ENCODE results near the gene CKB. TPM values are rescaled to one million over a fixed set of nuclear protein-coding genes. Genes with fewer than 3 reads are reported as not detected.

Gene CKB
- 155 to 203 TPM (median 178 TPM) in 5 replicates for total RNA-seq (2022; extraction: Qiagen RNA extraction)

GRCh38 chr14:103522649-103523574 lies at the start of gene CKB:
Gene CKB, minus strand, starts transcription at chr14:103522830. Its CDS starts 337 bp downstream, at chr14:103522493.

GRCh38 chr14:103562429-103563225 lies 40.0 kb upstream of the CKB start, which contains the start of the genes BAG5 and COA8:
Gene BAG5, minus strand, starts transcription at chr14:103562657. Its CDS starts 1,493 bp downstream, at chr14:103561164.
Gene COA8, plus strand, starts transcription at chr14:103562960. Its CDS starts 42 bp downstream, at chr14:103563002.

GRCh38 chr14:103528587-103529382 lies 6.2 kb upstream of the CKB start, which contains the start of gene TRMT61A:
Gene TRMT61A, plus strand, starts transcription at chr14:103529196. Its CDS starts 783 bp downstream, at chr14:103529979.

Other genes starting within 250 kb of the CKB start
- gene EIF5, start 188.6 kb downstream of the CKB start, total RNA-seq (2022; extraction: Qiagen RNA extraction) = 194 to 268 TPM (median 233 TPM) in 5 replicates
- gene MARK3, start 137.4 kb downstream of the CKB start, total RNA-seq (2022; extraction: Qiagen RNA extraction) = 49.6 to 59.8 TPM (median 50.5 TPM) in 5 replicates
- 17.5 to 29.7 TPM (median 27.4 TPM) in 5 replicates for gene TRMT61A, start 6.4 kb upstream of the CKB start, total RNA-seq (2022; extraction: Qiagen RNA extraction)
- 20.5 to 26.4 TPM (median 22.3 TPM) in 5 replicates for gene BAG5, start 39.8 kb upstream of the CKB start, total RNA-seq (2022; extraction: Qiagen RNA extraction)
- gene COA8, start 40.1 kb upstream of the CKB start, total RNA-seq (2022; extraction: Qiagen RNA extraction) = 46.4 to 60.7 TPM (median 52.0 TPM) in 5 replicates
- 89.6 to 113 TPM (median 104 TPM) in 5 replicates for gene KLC1, start 106.4 kb upstream of the CKB start, total RNA-seq (2022; extraction: Qiagen RNA extraction)
- 25.5 to 30.3 TPM (median 27.4 TPM) in 5 replicates for gene XRCC3, start 192.6 kb upstream of the CKB start, total RNA-seq (2022; extraction: Qiagen RNA extraction)
- 35.7 to 46.0 TPM (median 43.5 TPM) in 5 replicates for gene ZFYVE21, start 193.0 kb upstream of the CKB start, total RNA-seq (2022; extraction: Qiagen RNA extraction)